Measurements from ENCODE around the gene SERINC3. TPM values are rescaled to one million over a fixed set of nuclear protein-coding genes. Genes with fewer than 3 reads are reported as not detected.

The SERINC3 gene
- polyA plus RNA-seq, 1 donor (not counting 4 experiments of a cell fraction or from before 2014, with no cell fraction given), result 118 TPM

- Histone ChIP-seq H3K4me3 (ENCODE audit: control insufficient read depth in 2 of 3, extremely low read depth in 1 of 3, insufficient read depth in 2 of 3, low read depth in 1 of 3, low read length in 3 of 3) (no peak overlapping the region), H3K9me3 (ENCODE audit: control insufficient read depth, low read depth, low read length) (no peaks in the 10 kb centered on the region), H3K27me3 (ENCODE audit: control insufficient read depth, extremely low read depth, insufficient read depth, low read length) (no peaks in the 10 kb centered on the region), H4K20me1 (ENCODE audit: control insufficient read depth, extremely low read depth, insufficient read depth, low read length) (no peaks in the 10 kb centered on the region), H3K79me2 (ENCODE audit: control insufficient read depth, insufficient read depth, low read length) (no peaks in the 10 kb centered on the region), H3K36me3 (ENCODE audit: control insufficient read depth in 2 of 2, extremely low read depth in 1 of 2, insufficient read depth in 2 of 2, low read length in 2 of 2) (no peaks in the 10 kb centered on the region), H3K4me1 (ENCODE audit: control insufficient read depth, extremely low read depth, insufficient read depth, low read length) (no peaks in the 10 kb centered on the region), H2AFZ (ENCODE audit: control insufficient read depth, low read length) (no peak overlapping the region), H3K9me1 (ENCODE audit: control insufficient read depth, extremely low read depth, insufficient read depth, low read length) (no peaks in the 10 kb centered on the region), H3K27ac (ENCODE audit: control insufficient read depth, insufficient read depth, low read length) (no peak overlapping the region), H3K9ac (ENCODE audit: control insufficient read depth, extremely low read depth, insufficient read depth, low read length) (no peak overlapping the region), H3K4me2 (ENCODE audit: control insufficient read depth, extremely low read depth, insufficient read depth, low read depth, low read length) (no peak overlapping the region)
- TF ChIP-seq CTCF (optimal IDR thresholded peaks at IDR 0.05 in 1 of 3, IDR thresholded peaks at IDR 0.05 in 1 of 3, conservative IDR thresholded peaks at IDR 0.05 in 1 of 3; ENCODE audit: extremely low read depth in 1 of 3, insufficient read depth in 2 of 3, low read length in 3 of 3), result no peak
- no peak for TF ChIP-seq EZH2 (IDR thresholded peaks at IDR 0.05; ENCODE audit: low read length)
- dilution Hi-C loops (cut with MboI; ENCODE audit: extremely low pct_ligation_motif_present, low sequenced_read_pairs), result no loop called here
- DNase-seq (ENCODE audit: low read depth, low spot score) (no peak), FAIRE-seq (no peak)
These were observed 67.4 kb downstream of the SERINC3 start for GRCh38 chr20:44454306-44454963.

GRCh38 chr20:44450903-44451450 lies 70.9 kb downstream of the SERINC3 start:
- H3K9me1 ChIP-seq (ENCODE audit: control insufficient read depth, extremely low read depth, insufficient read depth, low read length), result no peaks in the 10 kb centered on the region
- H3K27ac ChIP-seq (ENCODE audit: control insufficient read depth, insufficient read depth, low read length), result no peak overlapping the region
- no peaks in the 10 kb centered on the region for H3K27me3 ChIP-seq (ENCODE audit: control insufficient read depth, extremely low read depth, insufficient read depth, low read length)
- no peaks in the 10 kb centered on the region for H3K4me1 ChIP-seq (ENCODE audit: control insufficient read depth, extremely low read depth, insufficient read depth, low read length)
- DNase-seq (ENCODE audit: low read depth, low spot score) (no peak), FAIRE-seq (no peak)
- no peaks in the 10 kb centered on the region for H3K79me2 ChIP-seq (ENCODE audit: control insufficient read depth, insufficient read depth, low read length)
- no peaks in the 10 kb centered on the region for H3K9me3 ChIP-seq (ENCODE audit: control insufficient read depth, low read depth, low read length)
- H3K9ac ChIP-seq (ENCODE audit: control insufficient read depth, extremely low read depth, insufficient read depth, low read length), result no peak overlapping the region
- dilution Hi-C loops (cut with MboI; ENCODE audit: extremely low pct_ligation_motif_present, low sequenced_read_pairs), result no loop called here
- no peak overlapping the region for H2AFZ ChIP-seq (ENCODE audit: control insufficient read depth, low read length)
- no peak overlapping the region for H3K4me3 ChIP-seq (ENCODE audit: control insufficient read depth in 2 of 3, extremely low read depth in 1 of 3, insufficient read depth in 2 of 3, low read depth in 1 of 3, low read length in 3 of 3)
- H3K4me2 ChIP-seq (ENCODE audit: control insufficient read depth, extremely low read depth, insufficient read depth, low read depth, low read length), result no peak overlapping the region
- no peaks in the 10 kb centered on the region for H3K36me3 ChIP-seq (ENCODE audit: control insufficient read depth in 2 of 2, extremely low read depth in 1 of 2, insufficient read depth in 2 of 2, low read length in 2 of 2)
- no peaks in the 10 kb centered on the region for H4K20me1 ChIP-seq (ENCODE audit: control insufficient read depth, extremely low read depth, insufficient read depth, low read length)
- TF ChIP-seq EZH2 (IDR thresholded peaks at IDR 0.05; ENCODE audit: low read length), result no peak
- no peak for TF ChIP-seq CTCF (optimal IDR thresholded peaks at IDR 0.05 in 1 of 3, IDR thresholded peaks at IDR 0.05 in 1 of 3, conservative IDR thresholded peaks at IDR 0.05 in 1 of 3; ENCODE audit: extremely low read depth in 1 of 3, insufficient read depth in 2 of 3, low read length in 3 of 3)
